Suppressor macrophage treated with lipopolysaccharide for 1 hour (primary cell): ENCODE results near the gene DIPK1B.

Experiments used
- DNase-seq, 3 donors: peaks; one replicate each; pipeline ENCODE4 v3.0.0-alpha.2; 2020 to 2022

Gene DIPK1B

DNA sequence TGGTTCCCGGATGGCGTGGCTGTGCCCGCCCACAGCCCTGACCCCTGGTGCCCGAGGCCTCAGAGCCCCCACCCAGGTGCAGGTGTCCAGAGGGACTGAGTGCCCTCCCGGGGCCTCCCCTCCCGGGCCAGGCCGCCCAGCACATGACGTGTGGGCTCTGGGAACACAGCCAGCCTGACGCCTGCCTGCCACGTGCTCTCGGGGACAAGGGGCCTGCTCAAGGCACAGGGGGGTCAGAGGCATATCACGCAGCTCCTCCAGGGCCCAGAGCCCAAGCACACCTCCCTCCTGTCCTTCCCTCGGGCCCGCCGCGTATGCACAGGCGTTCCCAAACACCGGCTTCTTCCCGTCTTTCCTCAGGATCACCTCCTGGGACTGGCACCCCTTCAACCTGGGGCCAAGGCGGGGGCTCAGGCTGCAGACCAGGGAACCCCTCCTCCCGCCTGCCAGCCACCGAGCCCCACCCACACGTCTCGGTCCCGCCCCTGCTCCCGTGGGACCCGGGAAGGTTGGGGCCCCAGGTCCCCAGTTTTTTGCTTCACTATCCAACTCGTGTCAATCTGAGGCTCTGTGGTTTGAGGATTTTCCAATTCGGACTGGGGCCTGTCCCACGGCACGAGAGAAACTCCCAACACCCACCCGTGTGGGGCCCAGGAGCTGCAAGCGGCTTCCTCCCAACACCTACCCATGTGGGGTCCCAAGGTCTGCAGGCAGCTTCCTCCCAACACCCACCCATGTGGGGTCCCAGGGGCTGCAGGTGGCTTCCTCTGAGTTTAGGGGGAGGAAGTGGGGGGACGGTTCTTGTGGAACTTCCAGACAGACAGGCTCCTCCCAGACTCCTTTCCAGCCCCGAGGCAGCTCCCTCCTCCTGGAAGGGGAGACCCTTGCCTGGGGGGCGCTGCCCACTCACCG lies 28.9 kb downstream of the DIPK1B start:
- DNase-seq, result peak; percentile 56 to 71 (median 60)

DNA sequence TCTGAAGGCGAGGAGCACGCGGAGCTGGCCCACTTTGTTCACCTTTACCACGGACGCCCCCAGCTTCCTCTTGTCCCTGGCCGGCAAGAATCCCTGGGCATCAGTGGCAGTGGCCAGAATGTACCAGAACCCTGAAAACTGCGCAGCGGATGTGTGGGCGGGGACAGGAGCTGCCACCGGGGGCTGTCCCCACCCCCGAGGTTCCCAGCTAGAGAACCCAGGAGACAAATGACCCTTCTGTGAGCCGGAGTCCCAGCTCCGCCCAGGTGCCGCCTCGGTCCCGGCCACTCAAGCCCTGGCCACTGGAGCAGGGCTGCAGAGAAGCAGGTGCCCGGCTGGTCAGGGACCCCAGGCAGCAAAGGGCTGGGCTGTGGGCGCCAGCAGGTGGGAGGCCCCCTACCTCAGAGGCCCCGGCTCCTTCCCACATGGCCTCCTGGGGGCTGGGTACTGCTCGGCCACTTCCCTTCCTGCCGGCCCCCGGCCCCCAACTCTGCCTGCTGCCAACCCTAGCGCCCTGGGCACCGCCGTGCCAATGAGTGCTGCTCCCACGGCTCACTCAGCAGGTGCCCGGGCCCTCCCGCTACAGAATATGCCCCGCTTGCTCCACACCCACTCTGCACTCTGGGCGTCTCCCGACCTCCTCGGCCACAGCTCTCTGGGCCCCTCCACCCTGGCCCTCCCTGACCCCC lies 29.7 kb downstream of the DIPK1B start:
- DNase-seq, result peak; percentile 85 to 93 (median 86)

DNA sequence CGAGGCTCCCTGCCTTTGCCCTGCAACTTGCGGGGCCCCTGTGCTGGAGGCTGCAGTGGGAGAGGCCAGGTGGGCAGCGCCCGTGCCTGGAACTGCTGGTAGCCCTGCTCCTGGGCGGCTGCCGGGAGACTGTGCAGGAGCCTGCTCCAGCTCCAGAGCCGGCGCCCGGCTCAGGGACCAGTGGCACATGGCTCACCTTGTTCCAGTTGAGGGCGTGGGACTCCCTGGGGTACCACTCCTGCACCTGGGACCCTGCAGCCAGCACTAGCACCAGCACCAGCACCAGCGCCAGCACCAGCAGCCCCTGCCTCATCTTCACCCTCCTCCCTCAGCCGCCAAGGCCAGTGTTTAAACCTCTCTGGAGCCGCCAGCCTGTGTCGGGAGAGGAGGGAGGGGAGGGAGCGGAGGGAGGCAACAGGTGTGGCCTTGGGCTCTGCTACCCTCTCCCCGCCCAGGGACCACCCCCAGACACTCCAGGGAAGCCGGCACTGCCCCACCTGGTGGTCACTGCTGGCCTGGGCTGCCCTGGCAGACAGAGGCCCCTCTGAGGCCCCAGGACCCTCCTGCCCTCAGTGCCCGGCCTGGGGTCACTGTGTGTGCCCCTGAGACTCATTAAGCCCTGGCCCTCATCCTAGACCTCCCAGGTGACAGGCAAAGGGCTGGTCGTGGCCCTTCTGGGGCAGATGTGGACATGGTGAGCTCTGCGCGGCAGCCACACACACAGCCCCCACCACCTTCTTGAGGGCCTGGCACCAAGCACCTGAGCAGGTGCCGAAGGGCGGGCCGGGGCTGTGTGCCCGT lies 30.4 kb downstream of the DIPK1B start, which contains the start of gene LCN10:
LCN10 (minus strand) TSS at position 350 of the 801 bp plus-strand sequence; CDS start at position 313, 37 bp downstream.
- DNase-seq, result no peak

DNA sequence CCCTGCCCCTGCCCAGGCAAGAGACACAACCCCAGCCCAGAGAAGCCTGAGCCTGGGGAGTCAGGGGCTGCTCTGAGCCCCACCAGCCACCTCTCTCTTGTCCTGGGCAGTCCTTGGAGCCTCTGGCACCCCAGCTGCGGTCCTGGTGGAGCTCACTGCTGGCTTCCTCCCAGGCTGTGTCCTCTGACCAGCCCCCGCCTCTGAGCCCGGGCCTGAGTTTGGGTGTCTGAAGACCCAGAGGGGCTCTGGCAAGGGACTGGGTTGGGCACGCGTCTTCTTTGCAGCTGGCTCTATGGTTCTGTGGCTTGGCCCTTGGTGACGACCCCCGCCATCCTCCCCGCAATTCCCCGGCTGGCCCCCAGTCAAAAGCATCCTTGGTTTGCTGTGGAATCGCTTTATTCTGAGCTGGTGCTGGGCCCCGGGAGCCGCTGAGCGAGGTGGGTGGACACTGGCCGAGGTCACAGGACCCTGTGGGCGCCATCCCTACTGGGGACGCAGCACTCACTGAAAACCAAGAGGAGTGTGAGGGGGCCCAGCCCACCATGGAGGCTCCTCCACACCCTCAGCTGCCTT lies 31.4 kb downstream of the DIPK1B start:
- DNase-seq, result no peak

- no peak for DNase-seq
These were observed 32.4 kb downstream of the DIPK1B start for GRCh38 chr9:136744773-136745172.

DNA sequence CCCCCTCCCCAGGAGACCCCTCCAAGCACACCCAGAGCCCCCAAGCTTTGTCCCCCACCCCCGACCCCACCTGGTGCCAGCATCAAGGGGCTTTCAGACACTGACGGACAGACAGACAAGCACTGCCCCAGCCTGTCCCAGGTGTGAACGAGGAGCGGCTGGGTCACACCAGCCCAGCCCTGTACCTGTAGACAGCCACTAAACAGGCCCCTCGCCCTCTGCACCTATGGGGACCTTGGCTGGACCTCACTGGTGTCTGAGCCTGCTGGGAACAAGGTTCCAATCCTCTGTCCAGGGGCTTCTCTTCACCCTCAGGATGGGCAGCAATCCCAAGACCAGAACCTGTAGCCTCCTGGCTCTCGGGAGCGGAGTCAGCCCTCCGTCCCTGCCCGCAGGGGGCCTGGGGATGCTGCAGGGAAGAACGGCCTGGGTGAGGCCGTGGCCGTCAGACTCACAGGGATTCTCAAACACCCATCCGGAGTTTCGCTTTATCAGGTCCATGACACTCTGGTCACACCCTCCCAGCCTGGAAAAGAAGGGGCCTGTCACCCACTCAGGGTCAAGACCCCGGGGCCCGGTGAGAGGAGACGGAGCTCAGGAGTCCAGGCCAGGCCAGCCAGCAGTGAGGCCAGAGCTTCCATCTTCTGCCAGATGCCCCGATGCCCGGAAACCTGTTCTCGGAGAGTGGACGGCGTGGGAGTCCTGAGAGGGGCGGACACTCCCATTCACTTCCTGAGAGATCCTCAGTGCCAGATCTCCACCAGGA lies 33.2 kb downstream of the DIPK1B start:
- DNase-seq, result no peak

DNA sequence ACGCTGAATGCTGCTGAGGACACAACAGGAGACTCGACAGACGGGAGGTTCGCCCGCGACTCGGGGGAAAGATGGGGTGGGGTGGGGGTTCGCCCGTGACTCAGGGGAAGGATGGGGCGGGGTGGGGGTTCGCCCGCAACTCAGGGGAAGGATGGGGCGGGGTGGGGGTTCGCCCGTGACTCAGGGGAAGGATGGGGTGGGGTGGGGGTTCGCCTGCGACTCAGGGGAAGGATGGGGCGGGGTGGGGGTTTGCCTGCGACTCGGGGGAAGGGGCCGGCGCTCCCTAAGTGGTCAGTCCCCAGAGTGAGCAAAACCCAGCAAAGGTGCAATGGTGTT lies 33.8 kb downstream of the DIPK1B start:
- no peak for DNase-seq

DNA sequence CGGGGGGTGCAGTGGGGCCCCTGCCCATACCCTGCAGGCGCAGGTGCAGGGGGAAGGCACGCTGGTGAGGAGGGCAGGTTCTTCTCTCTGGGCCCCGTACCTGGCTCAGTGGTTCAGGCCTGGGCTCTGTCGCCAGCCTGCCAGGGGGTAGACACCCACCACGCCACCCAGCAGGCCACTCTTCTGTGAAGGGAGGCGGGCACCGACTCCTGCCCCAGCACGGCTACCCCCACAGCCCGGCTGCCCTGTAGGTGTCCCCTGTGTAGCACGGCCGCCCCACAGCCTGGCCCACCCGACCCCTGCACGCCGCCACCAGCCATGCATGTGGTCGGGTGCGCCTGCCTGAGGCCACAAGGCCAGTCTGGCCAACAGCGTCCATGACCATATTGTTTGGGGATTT lies 34.2 kb downstream of the DIPK1B start:
- DNase-seq, result no peak

DNA sequence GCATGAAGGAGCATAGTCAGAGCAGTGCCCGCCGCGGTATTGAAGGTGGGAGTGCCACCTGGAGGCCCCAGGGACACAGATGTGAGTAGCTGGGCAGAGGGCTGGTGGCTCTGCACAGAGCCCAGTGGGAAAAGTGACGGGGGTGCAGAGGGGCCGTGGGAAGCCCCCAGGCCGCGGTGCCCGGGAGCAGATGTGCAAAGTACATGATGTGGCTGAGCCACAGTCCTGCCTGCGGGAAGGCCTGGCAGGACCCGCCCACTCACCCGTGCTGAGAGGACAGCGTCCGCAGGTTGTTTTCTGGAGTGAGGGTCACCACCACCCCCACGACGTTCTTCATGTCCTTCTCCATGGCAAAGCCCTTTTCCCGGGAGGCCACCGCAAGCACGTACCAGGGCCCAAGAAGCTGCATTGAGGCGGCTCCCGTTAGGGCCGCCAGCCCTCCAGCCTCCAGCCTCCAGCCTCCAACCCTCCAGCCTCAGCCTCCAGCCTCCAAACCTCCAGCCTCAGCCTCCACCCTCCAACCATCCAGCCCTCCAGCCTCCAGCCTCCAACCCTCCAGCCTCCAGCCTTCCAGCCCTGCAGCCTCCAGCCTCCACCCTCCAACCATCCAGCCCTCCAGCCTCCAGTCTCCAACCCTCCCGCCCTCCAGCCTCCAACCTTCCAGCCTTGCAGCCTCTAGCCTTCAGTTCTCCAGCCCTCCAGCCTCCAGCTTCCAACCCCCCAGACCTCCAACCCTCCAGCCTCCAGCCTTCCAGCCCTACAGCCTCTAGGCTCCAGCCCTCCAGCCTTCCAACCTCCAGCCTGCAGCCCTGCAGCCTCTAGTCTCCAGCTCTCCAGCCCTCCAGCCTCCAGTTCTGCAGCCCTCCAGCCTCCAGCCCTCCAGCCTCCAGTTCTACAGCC lies 35.0 kb downstream of the DIPK1B start:
- DNase-seq, result no peak

- no peak for DNase-seq
These were observed 35.8 kb downstream of the DIPK1B start, which contains the start of gene LCN6 for GRCh38 chr9:136748201-136748600. Gene LCN6, minus strand, starts transcription at chr9:136748525. Its CDS starts 42 bp downstream, at chr9:136748483.

GRCh38 chr9:136748666-136749611 lies 36.6 kb downstream of the DIPK1B start:
- DNase-seq, result no peak

DNA sequence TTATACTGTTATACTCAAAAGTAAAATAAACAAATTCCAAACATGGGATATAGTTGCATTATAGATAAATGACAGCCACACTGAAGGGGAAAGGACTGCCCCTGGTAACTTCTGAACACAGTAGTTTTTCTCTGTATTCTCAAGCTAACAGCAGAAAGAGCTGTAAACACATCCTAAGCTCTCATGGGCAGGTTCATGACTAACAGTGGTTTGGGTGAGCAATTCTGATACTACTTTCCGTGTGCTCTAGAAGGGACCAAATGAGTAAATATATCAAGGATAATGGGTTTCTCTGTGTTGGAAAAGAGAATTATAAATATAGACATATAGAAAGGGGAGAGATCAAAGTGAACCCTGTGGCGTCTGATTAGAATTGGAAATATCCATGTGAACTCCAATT lies 38.2 kb downstream of the DIPK1B start:
- no peak for DNase-seq

GRCh38 chr9:136751244-136751643 lies 38.9 kb downstream of the DIPK1B start:
- no peak for DNase-seq

DNA sequence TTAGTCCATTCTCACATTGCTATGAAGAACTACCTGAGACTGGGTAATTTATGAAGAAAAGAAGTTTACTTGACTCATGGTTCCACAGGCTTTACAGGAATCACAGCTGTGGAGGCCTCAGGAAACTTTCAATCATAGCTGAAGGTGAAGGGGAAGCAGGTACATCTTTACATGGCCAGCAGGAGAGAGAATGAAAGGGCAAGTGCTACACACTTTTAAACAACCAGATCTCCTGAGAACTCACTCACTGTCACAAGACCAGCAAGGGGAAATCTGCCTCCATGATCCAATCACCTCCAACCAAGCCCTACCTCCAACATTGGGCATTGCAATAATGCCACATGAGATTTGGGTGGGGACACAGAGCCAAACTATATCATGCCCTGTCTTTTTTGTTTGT lies 39.4 kb downstream of the DIPK1B start:
- DNase-seq, result no peak

DNA sequence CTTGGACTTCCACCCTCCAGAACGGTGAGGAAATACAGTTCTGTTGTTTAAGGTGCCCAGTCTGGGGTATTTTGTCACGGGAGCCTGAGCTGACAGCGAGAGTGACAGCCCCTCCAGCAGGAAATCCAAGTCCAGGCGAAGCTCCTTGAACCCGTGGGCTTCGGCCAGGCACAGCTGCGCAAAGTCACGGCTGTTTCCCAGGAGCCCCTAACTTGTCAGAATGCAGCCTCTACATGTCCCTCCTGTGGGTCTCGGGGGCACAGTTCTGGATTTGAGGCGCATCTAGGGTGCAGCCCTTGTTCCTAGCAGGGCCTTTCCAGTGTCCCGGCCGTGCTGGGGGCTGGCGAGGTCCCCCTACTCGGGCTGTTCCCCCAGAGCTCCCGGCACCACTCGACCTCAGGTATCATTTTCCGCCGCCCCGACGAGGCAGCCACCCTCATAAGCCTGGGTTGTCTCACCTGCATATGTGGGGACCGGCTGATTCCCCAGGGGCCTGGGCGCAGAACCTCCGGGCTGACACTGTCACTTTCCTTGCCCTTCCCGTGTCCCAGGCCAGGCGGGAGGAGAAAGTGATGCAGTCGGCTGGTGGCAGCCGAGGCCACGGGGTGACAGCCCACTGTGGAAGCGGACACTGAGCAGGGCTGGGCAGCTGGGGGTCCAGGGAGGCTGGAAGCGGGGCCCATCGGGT lies 41.1 kb downstream of the DIPK1B start:
- no peak for DNase-seq

- DNase-seq, result no peak
These were observed 41.7 kb downstream of the DIPK1B start for GRCh38 chr9:136754059-136754572.

DNA sequence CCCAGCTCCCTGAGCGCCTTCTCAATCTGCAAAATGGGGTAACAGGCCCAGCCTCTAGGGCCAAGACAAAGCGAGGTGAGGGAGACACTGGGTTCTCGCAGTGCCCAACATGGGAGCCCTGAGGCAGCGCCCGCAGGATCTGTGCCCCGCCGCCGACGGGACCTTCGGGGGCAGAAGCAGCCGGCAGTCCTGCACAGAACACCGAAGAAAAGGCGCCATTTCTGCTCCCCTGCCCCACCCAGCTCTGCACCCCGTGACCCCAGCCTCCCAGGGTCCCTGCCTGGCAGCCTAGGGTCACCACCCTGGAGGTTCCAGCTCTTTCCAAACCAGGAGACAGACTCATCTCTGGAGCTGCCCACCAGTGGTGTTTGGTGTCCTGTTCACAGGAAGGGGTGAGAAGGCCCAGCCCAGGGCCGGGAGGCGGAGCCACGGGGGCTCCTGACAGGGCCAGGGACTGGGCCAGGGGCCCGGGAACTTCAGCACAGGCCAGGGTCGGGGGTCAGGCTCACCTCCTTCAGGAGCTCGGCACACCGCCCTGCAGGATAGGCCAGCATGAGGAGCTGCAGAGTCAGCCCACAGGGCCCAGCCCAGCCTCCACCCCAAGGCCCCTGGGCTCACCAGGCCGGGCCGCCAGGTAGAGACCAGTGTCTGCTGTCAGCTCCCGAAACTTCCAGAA lies 42.4 kb downstream of the DIPK1B start:
- DNase-seq, result no peak
